Fibroblast of mammary gland (primary cell): ENCODE data around the gene P2RY2.
A peak's percentile ranks its signal among the peaks of the same experiment; 100 is the strongest.

ENCODE experiments used
- DNase-seq: peaks from one replicate; pipeline ENCODE4 v3.0.0-alpha.2; 2010; ENCODE audit warnings: low read depth
- H3K4me3 ChIP-seq: 2 replicates; pipeline ENCODE4 v1.5.1; 2011; ENCODE audit warnings: low read depth, mild to moderate bottlenecking, low read length, moderate library complexity; ENCODE audit not compliant: control insufficient read depth
- CTCF ChIP-seq: conservative IDR thresholded peaks from 2 replicates; pipeline ENCODE4 v1.5.1; 2011; ENCODE audit warnings: low read depth, low read length, inconsistent platforms; ENCODE audit not compliant: control insufficient read depth, insufficient read depth

Gene P2RY2

GRCh38 chr11:73174495-73174791 is 43.6 kb upstream of the P2RY2 start:
- no peak overlapping the region for H3K4me3 ChIP-seq
- no peak for TF ChIP-seq CTCF

GRCh38 chr11:73175551-73176144 is 42.4 kb upstream of the P2RY2 start:
- no peak for TF ChIP-seq CTCF
- DNase-seq, result no peak
- H3K4me3 ChIP-seq, result no peak overlapping the region

More at GRCh38 chr11:73174495-73174791, 43.6 kb upstream of the P2RY2 start:
- no peak for DNase-seq

- DNase-seq, result no peak
- H3K4me3 ChIP-seq, result no peak overlapping the region
Measured at GRCh38 chr11:73176145-73176873, 41.8 kb upstream of the P2RY2 start.

GRCh38 chr11:73176874-73177155 is 41.3 kb upstream of the P2RY2 start:
- no peak for TF ChIP-seq CTCF
- no peak overlapping the region for H3K4me3 ChIP-seq
- no peak for DNase-seq

More at GRCh38 chr11:73176145-73176873, 41.8 kb upstream of the P2RY2 start:
- TF ChIP-seq CTCF, result no peak

GRCh38 chr11:73177380-73177777 is 40.7 kb upstream of the P2RY2 start:
- no peak overlapping the region for H3K4me3 ChIP-seq
- DNase-seq, result no peak
- TF ChIP-seq CTCF, result no peak

- no peak overlapping the region for H3K4me3 ChIP-seq
- peak; percentile 77 for DNase-seq
- peak; percentile 73 for TF ChIP-seq CTCF
Measured at GRCh38 chr11:73177778-73178539, 40.1 kb upstream of the P2RY2 start.
